ENCODE results near the gene ZNF41. TPM values are rescaled to one million over a fixed set of nuclear protein-coding genes. Genes with fewer than 3 reads are reported as not detected.

ZNF41 gene
- total RNA-seq, 4 donors from 2014 or later = 2.6 to 14.1 (median 9.2) TPM

GRCh38 chrX:47456080-47456479 is 26.9 kb downstream of the ZNF41 start:
- WGBS, 2 donors (ENCODE audit: low coverage in 1 of 2) = 82 to 100% methylated on average over 2 to 6 of the region's 6 CpGs
- TF ChIP-seq POLR2A (IDR thresholded peaks at IDR 0.05) (no peak), POLR2AphosphoS5 (IDR thresholded peaks at IDR 0.05) (no peak), EP300 (IDR thresholded peaks at IDR 0.05; ENCODE audit: low read depth) (no peak)
- TF ChIP-seq, protein P1, sequence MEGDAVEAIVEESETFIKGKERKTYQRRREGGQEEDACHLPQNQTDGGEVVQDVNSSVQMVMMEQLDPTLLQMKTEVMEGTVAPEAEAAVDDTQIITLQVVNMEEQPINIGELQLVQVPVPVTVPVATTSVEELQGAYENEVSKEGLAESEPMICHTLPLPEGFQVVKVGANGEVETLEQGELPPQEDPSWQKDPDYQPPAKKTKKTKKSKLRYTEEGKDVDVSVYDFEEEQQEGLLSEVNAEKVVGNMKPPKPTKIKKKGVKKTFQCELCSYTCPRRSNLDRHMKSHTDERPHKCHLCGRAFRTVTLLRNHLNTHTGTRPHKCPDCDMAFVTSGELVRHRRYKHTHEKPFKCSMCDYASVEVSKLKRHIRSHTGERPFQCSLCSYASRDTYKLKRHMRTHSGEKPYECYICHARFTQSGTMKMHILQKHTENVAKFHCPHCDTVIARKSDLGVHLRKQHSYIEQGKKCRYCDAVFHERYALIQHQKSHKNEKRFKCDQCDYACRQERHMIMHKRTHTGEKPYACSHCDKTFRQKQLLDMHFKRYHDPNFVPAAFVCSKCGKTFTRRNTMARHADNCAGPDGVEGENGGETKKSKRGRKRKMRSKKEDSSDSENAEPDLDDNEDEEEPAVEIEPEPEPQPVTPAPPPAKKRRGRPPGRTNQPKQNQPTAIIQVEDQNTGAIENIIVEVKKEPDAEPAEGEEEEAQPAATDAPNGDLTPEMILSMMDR (IDR thresholded peaks at IDR 0.05) = no peak
- H3K4me3 ChIP-seq = no peak overlapping the region
- no peak overlapping the region for H3K27ac ChIP-seq
- H3K36me3 ChIP-seq = peaks cover 0 to 11% (median 0%) of the 10 kb centered on the region in 4 donors
- no peaks in the 10 kb centered on the region for H3K27me3 ChIP-seq
- no peak for DNase-seq
- in situ Hi-C loops (cut with MboI; ENCODE audit: low pct_ligation_motif_present in 1 of 4, low pct_unique_long_range_greater_than_20kb in 1 of 4, low sequenced_read_pairs in 3 of 4) (no loop called here), intact Hi-C loops (cut with DNase I; ENCODE audit: low total_unique reads) (no loop called here)
- no peaks in the 10 kb centered on the region for H3K4me1 ChIP-seq
- no peaks in the 10 kb centered on the region for H3K9me3 ChIP-seq

- H3K27ac ChIP-seq = no peak overlapping the region
- DNase-seq = no peak
- WGBS, 2 donors (ENCODE audit: low coverage in 1 of 2) = 91% methylated on average over 8 of the region's 8 CpGs; no CpG with 5 or more reads in 1 of the 2 donors
- H3K36me3 ChIP-seq = peaks cover 0 to 31% (median 6%) of the 10 kb centered on the region in 4 donors
- in situ Hi-C loops (cut with MboI; ENCODE audit: low pct_ligation_motif_present in 1 of 4, low pct_unique_long_range_greater_than_20kb in 1 of 4, low sequenced_read_pairs in 3 of 4) (no loop called here), intact Hi-C loops (cut with DNase I; ENCODE audit: low total_unique reads) (no loop called here)
- H3K27me3 ChIP-seq = no peaks in the 10 kb centered on the region
- TF ChIP-seq EP300 (IDR thresholded peaks at IDR 0.05; ENCODE audit: low read depth) = no peak
- TF ChIP-seq, protein P1 (IDR thresholded peaks at IDR 0.05) = no peak
- no peak for TF ChIP-seq POLR2AphosphoS5 (IDR thresholded peaks at IDR 0.05)
- no peak for TF ChIP-seq POLR2A (IDR thresholded peaks at IDR 0.05)
- H3K9me3 ChIP-seq = peaks cover 0 to 10% of the 10 kb centered on the region in 2 donors
- no peak overlapping the region for H3K4me3 ChIP-seq
- H3K4me1 ChIP-seq = no peaks in the 10 kb centered on the region
These were observed 30.9 kb downstream of the ZNF41 start for GRCh38 chrX:47452112-47452511.

DNA sequence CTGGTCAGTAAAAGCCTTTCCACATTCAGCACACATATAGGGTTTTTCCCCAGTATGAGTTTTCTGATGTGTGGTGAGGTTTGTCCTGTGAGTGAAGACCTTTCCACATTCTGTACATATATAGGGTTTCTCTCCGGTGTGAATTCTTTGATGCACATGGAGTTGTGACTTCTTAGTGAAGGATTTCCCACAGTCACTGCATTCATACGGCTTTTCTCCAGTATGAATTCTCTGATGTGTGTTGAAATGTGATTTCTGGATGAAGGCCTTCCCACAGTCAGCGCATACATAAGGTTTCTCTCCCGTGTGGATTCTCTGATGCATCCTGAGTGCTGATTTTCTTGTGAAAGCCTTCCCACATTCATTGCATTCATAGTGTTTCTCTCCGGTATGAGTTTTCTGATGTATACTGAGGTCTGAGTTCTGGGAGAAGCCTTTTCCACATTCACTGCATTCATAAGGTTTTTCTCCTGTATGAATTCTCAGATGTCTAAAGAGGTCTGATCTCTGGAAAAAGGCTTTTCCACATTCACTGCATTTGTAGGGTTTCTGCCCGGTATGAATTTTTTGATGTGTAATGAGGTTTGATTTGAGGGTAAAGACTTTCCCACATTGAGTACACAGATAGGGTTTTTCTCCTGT is 34.7 kb downstream of the ZNF41 start:
- Histone ChIP-seq H3K27ac (no peak overlapping the region), H3K9me3 (peaks cover 0 to 10% of the 10 kb centered on the region in 2 donors), H3K36me3 (peaks cover 0 to 25% (median 6%) of the 10 kb centered on the region in 4 donors), H3K4me3 (no peak overlapping the region), H3K27me3 (no peaks in the 10 kb centered on the region), H3K4me1 (no peaks in the 10 kb centered on the region)
- intact Hi-C loops (cut with DNase I; ENCODE audit: low total_unique reads) (no loop called here), in situ Hi-C loops (cut with MboI; ENCODE audit: low pct_ligation_motif_present in 1 of 4, low pct_unique_long_range_greater_than_20kb in 1 of 4, low sequenced_read_pairs in 3 of 4) (no loop called here)
- WGBS, 2 donors (ENCODE audit: low coverage in 1 of 2) = 91 to 100% methylated on average over 1 to 6 of the region's 6 CpGs
- no peak for DNase-seq
- TF ChIP-seq POLR2AphosphoS5 (IDR thresholded peaks at IDR 0.05) = no peak
- TF ChIP-seq POLR2A (IDR thresholded peaks at IDR 0.05) = no peak
- TF ChIP-seq, protein P1 (IDR thresholded peaks at IDR 0.05) = no peak
- no peak for TF ChIP-seq EP300 (IDR thresholded peaks at IDR 0.05; ENCODE audit: low read depth)

DNA sequence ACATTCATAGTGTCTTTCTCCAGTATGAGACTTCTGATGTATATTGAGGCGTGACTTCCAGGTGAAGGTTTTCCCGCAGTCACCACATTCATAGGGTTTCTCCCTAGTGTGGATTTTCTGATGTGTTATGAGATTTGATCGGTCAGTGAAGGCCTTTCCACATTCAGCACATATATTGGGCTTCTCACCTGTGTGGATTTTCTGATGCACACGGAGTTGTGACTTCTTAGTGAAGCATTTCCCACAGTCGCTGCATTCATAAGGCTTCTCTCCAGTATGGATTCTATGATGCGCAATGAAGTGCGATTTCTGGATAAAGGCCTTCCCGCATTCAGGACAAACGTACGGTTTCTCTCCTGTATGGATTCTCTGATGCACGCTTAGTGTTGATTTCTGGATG is 35.4 kb downstream of the ZNF41 start:
- Histone ChIP-seq H3K4me3 (no peak overlapping the region), H3K4me1 (no peaks in the 10 kb centered on the region), H3K9me3 (peaks cover 0 to 10% of the 10 kb centered on the region in 2 donors), H3K27ac (no peak overlapping the region), H3K27me3 (no peaks in the 10 kb centered on the region), H3K36me3 (peaks cover 0 to 25% (median 6%) of the 10 kb centered on the region in 4 donors)
- in situ Hi-C loops (cut with MboI; ENCODE audit: low pct_ligation_motif_present in 1 of 4, low pct_unique_long_range_greater_than_20kb in 1 of 4, low sequenced_read_pairs in 3 of 4) (no loop called here), intact Hi-C loops (cut with DNase I; ENCODE audit: low total_unique reads) (no loop called here)
- WGBS, 2 donors (ENCODE audit: low coverage in 1 of 2) = 90% methylated on average over 11 of the region's 11 CpGs; no CpG with 5 or more reads in 1 of the 2 donors
- TF ChIP-seq, protein P1 (IDR thresholded peaks at IDR 0.05) = no peak
- TF ChIP-seq POLR2AphosphoS5 (IDR thresholded peaks at IDR 0.05) = no peak
- TF ChIP-seq EP300 (IDR thresholded peaks at IDR 0.05; ENCODE audit: low read depth) = no peak
- no peak for TF ChIP-seq POLR2A (IDR thresholded peaks at IDR 0.05)
- DNase-seq = no peak
